HG03457 (cell line): ENCODE data around the gene SWT1.
"Not testable (repeated sequence)": the region's sequence is repeated elsewhere in the genome, so short reads cannot be mapped to it uniquely, and the experiment has no call there.

Source experiments
- ATAC-seq: cut with Tn5 transposase; IDR thresholded peaks from one replicate; pipeline ENCODE4 v1.9.1; 2021; ENCODE audit warnings: moderate number of reproducible peaks; ENCODE audit not compliant: unreplicated experiment

Gene SWT1

GRCh38 chr1:185162491-185162890 is 5.5 kb downstream of the SWT1 start:
- ATAC-seq = no peak

GRCh38 chr1:185166106-185166505 is 9.1 kb downstream of the SWT1 start:
- no peak for ATAC-seq

GRCh38 chr1:185170291-185170848 is 13.4 kb downstream of the SWT1 start:
- peak; percentile 69 for ATAC-seq

- no peak for ATAC-seq
Observed at GRCh38 chr1:185193756-185194155, 36.8 kb downstream of the SWT1 start.

- not testable (repeated sequence) for ATAC-seq
Observed at GRCh38 chr1:185198712-185199111, 41.7 kb downstream of the SWT1 start.

GRCh38 chr1:185200889-185201288 is 43.9 kb downstream of the SWT1 start:
- no peak for ATAC-seq

GRCh38 chr1:185207170-185207569 is 50.2 kb downstream of the SWT1 start:
- no peak for ATAC-seq

- no peak for ATAC-seq
Observed at GRCh38 chr1:185207980-185208602, 51.1 kb downstream of the SWT1 start.

- ATAC-seq = no peak
Observed at GRCh38 chr1:185208626-185209180, 51.7 kb downstream of the SWT1 start.

- not testable (repeated sequence) for ATAC-seq
Observed at GRCh38 chr1:185209357-185209756, 52.4 kb downstream of the SWT1 start.

GRCh38 chr1:185213091-185213490 is 56.1 kb downstream of the SWT1 start:
- no peak for ATAC-seq

GRCh38 chr1:185215911-185216310 is 58.9 kb downstream of the SWT1 start:
- ATAC-seq = no peak

- ATAC-seq = no peak
Observed at GRCh38 chr1:185224132-185224531, 67.2 kb downstream of the SWT1 start.

GRCh38 chr1:185227161-185227560 is 70.2 kb downstream of the SWT1 start:
- ATAC-seq = no peak

- no peak for ATAC-seq
Observed at GRCh38 chr1:185228979-185229378, 72.0 kb downstream of the SWT1 start.

- ATAC-seq = no peak
Observed at GRCh38 chr1:185229981-185230380, 73.0 kb downstream of the SWT1 start.

GRCh38 chr1:185232874-185233273 is 75.9 kb downstream of the SWT1 start:
- ATAC-seq = no peak

GRCh38 chr1:185234183-185234582 is 77.2 kb downstream of the SWT1 start:
- ATAC-seq = not testable (repeated sequence)

- not testable (repeated sequence) for ATAC-seq
Observed at GRCh38 chr1:185237176-185237575, 80.2 kb downstream of the SWT1 start.

- no peak for ATAC-seq
Observed at GRCh38 chr1:185237661-185238060, 80.7 kb downstream of the SWT1 start.

GRCh38 chr1:185238447-185238846 is 81.5 kb downstream of the SWT1 start:
- no peak for ATAC-seq

GRCh38 chr1:185239861-185240260 is 82.9 kb downstream of the SWT1 start:
- ATAC-seq = no peak

- ATAC-seq = no peak
Observed at GRCh38 chr1:185241127-185241526, 84.2 kb downstream of the SWT1 start.
